Spleen (tissue), 11 donors: ENCODE measurements around the gene GRK5. TPM values are rescaled to one million over a fixed set of nuclear protein-coding genes. Genes with fewer than 3 reads are reported as not detected.

Source experiments
- DNase-seq: peaks from one replicate; pipeline ENCODE4 v3.0.0-alpha.2; 2020
- H3K27ac ChIP-seq, 8 donors: fragments of 200-600 bp; sonication (generic) in 7 of 8; 1 replicate in 4 of 8; 2 replicates in 4 of 8; pipeline versions ENCODE4 v1.5.0 to v1.8.0; 2016 to 2021; ENCODE audit warnings: inconsistent platforms in 4 of 8, mild to moderate bottlenecking in 4 of 8, moderate library complexity in 1 of 8
- H3K27me3 ChIP-seq, 7 donors: fragments of 200-600 bp; sonication (generic) in 6 of 7; replicated peaks in 1 of 7; 1 replicate in 4 of 7; 2 replicates in 3 of 7; pipeline versions ENCODE4 v1.5.0 to v1.8.0; 2016 to 2021; ENCODE audit warnings: inconsistent platforms in 3 of 7, mild to moderate bottlenecking in 1 of 7
- H3K36me3 ChIP-seq, 6 donors: fragments of 200-600 bp; sonication (generic) in 5 of 6; 1 replicate in 4 of 6; 2 replicates in 2 of 6; pipeline versions ENCODE4 v1.5.0 to v1.8.0; 2016 to 2021; ENCODE audit warnings: inconsistent platforms in 2 of 6
- H3K4me1 ChIP-seq, 6 donors: fragments of 200-600 bp; sonication (generic) in 5 of 6; 1 replicate in 3 of 6; 2 replicates in 3 of 6; pipeline versions ENCODE4 v1.5.0 to v1.8.0; 2016 to 2021; ENCODE audit warnings: inconsistent platforms in 3 of 6
- H3K4me3 ChIP-seq, 8 donors: fragments of 200-600 bp; sonication (generic) in 7 of 8; 1 replicate in 4 of 8; 2 replicates in 4 of 8; pipeline versions ENCODE4 v1.5.0 to v1.8.0; 2016 to 2021; ENCODE audit warnings: inconsistent platforms in 4 of 8, mild to moderate bottlenecking in 4 of 8, moderate library complexity in 2 of 8
- H3K9me3 ChIP-seq, 8 donors: fragments of 200-600 bp; sonication (generic) in 7 of 8; 1 replicate in 4 of 8; 2 replicates in 4 of 8; pipeline versions ENCODE4 v1.5.0 to v1.8.0; 2016 to 2021; ENCODE audit warnings: inconsistent platforms in 4 of 8
- CTCF ChIP-seq, 11 experiments: fragments of 200-600 bp in 7 of 11; fragments of 450-650 bp in 4 of 11; sonication (generic) in 4 of 11; IDR thresholded peaks in 8 of 11; conservative IDR thresholded peaks in 3 of 11; 1 replicate in 7 of 11; 2 replicates in 4 of 11; pipeline versions ENCODE4 v1.4.0 to v1.8.0; 2016 to 2021; ENCODE audit warnings: antibody characterized with exemption in 11 of 11, inconsistent platforms in 4 of 11, mild to moderate bottlenecking in 1 of 11
- POLR2A ChIP-seq, 3 donors: fragments of 450-650 bp; IDR thresholded peaks; one replicate each; pipeline ENCODE4 v1.5.1; 2017; ENCODE audit warnings: antibody characterized with exemption in 3 of 3, mild to moderate bottlenecking in 1 of 3
- POLR2AphosphoS5 ChIP-seq, 3 donors: sonication (generic); formaldehyde crosslinking; IDR thresholded peaks; one replicate each; pipeline ENCODE4 v1.5.1; 2017; ENCODE audit warnings: antibody characterized with exemption in 3 of 3
- WGBS, 5 donors: extraction: QIAGEN DNeasy Blood & Tissue Kit in 3 of 5; methylation state at CpG; one replicate each; pipeline versions ENCODE4 v1.1.5 to v1.1.7; 2013 to 2018; 5-methylcytosine and 5-hydroxymethylcytosine counted together
- intact Hi-C: fragments of 100-400 bp; cut with DNase I; formaldehyde crosslinking; loops from one replicate; pipeline ENCODE4 v1.15.0; 2023; ENCODE audit warnings: low total_unique reads
- polyA plus RNA-seq, 3 donors: library from polyadenylated mRNA; stranded (reverse); fragments of 200-250 nt; gene quantifications; one replicate each; pipeline ENCODE4 v1.2.1, GENCODE V29; 2013
- total RNA-seq, 7 donors: library from RNA; depleted of rRNA in 3 of 7; stranded (reverse); fragments of >200 nt in 3 of 7; fragmentation: NEBNext Ultra II Directional in 4 of 7; extraction: Animal tissue kit (Norgen Biotek cat#: 25700) in 4 of 7; gene quantifications; one replicate each; pipeline versions ENCODE4 v1.1.0 to v1.2.1, GENCODE V29; 2016 to 2021
- donor health status: healthy with polysubstance abuse.
- donor health status: DM: no; HTN: no; CAD: no; lungs with moderate emphysema.
- donor health status: DM: no; HTN: no; CAD: no.
- donor health status: Bipolar disorder and iron deficiency.
- donor health status: healthy.
- donor health status: DM: no; HTN: no; CAD: no.
- donor health status: DM: yes; HTN: yes; CAD: no.

GRK5 gene
- total and polyA plus RNA-seq, 10 donors = 15.5 to 85.2 (median 52.1) TPM

GRCh38 chr10:119377451-119377957 lies 170.1 kb downstream of the GRK5 start:
- TF ChIP-seq CTCF (IDR thresholded peaks at IDR 0.05 in 8 of 11, conservative IDR thresholded peaks at IDR 0.05 in 3 of 11) (no peak), POLR2AphosphoS5 (IDR thresholded peaks at IDR 0.05) (no peak), POLR2A (IDR thresholded peaks at IDR 0.05) (no peak)
- peaks cover 0 to 26% (median 13%) of the 10 kb centered on the region in 6 donors for H3K36me3 ChIP-seq
- WGBS, 5 donors = 72 to 86% (median 78%) methylated on average over 4 of the region's 4 CpGs
- H3K27ac ChIP-seq = peak overlapping the region in 1 of 8 donors; percentile 48
- no peak for DNase-seq
- no peaks in the 10 kb centered on the region for H3K27me3 ChIP-seq
- intact Hi-C loops = no loop called here
- peaks cover 4 to 60% (median 28%) of the 10 kb centered on the region in 6 donors for H3K4me1 ChIP-seq
- no peaks in the 10 kb centered on the region for H3K9me3 ChIP-seq
- no peak overlapping the region for H3K4me3 ChIP-seq

- peaks cover 0 to 32% (median 13%) of the 10 kb centered on the region in 6 donors for H3K36me3 ChIP-seq
- intact Hi-C loops = no loop called here
- H3K4me1 ChIP-seq = peaks cover 4 to 61% (median 30%) of the 10 kb centered on the region in 6 donors
- DNase-seq = peak; percentile 70
- TF ChIP-seq CTCF (IDR thresholded peaks at IDR 0.05 in 8 of 11, conservative IDR thresholded peaks at IDR 0.05 in 3 of 11) (no peak), POLR2AphosphoS5 (IDR thresholded peaks at IDR 0.05) (peak in 1 of 3 donors; percentile 29)
- H3K4me3 ChIP-seq = no peak overlapping the region
- H3K9me3 ChIP-seq = no peaks in the 10 kb centered on the region
- 87 to 93% (median 91%) methylated on average over 27 to 29 of the region's 29 CpGs for WGBS, 5 donors
- no peaks in the 10 kb centered on the region for H3K27me3 ChIP-seq
- H3K27ac ChIP-seq = peak overlapping the region in 2 of 8 donors; percentile 28 to 48
Measured at GRCh38 chr10:119377958-119378736, 170.8 kb downstream of the GRK5 start.

- TF ChIP-seq POLR2A (IDR thresholded peaks at IDR 0.05) (no peak), CTCF (IDR thresholded peaks at IDR 0.05 in 8 of 11, conservative IDR thresholded peaks at IDR 0.05 in 3 of 11) (no peak), POLR2AphosphoS5 (IDR thresholded peaks at IDR 0.05) (no peak)
- H3K27ac ChIP-seq = peak overlapping the region in 3 of 8 donors; percentile 6 to 48 (median 28)
- no peaks in the 10 kb centered on the region for H3K27me3 ChIP-seq
- WGBS, 5 donors = 91 to 96% (median 96%) methylated on average over 8 of the region's 8 CpGs
- H3K36me3 ChIP-seq = peaks cover 0 to 36% (median 13%) of the 10 kb centered on the region in 6 donors
- peaks cover 2 to 65% (median 30%) of the 10 kb centered on the region in 6 donors for H3K4me1 ChIP-seq
- H3K4me3 ChIP-seq = no peak overlapping the region
- H3K9me3 ChIP-seq = no peaks in the 10 kb centered on the region
- peak; percentile 32 for DNase-seq
- intact Hi-C loops = no loop called here
Measured at GRCh38 chr10:119378737-119379067, 171.3 kb downstream of the GRK5 start.

- Histone ChIP-seq H3K4me1 (peaks cover 0 to 58% (median 26%) of the 10 kb centered on the region in 6 donors), H3K9me3 (no peaks in the 10 kb centered on the region), H3K27ac (peak overlapping the region in 3 of 8 donors; percentile 6 to 48 (median 28)), H3K4me3 (no peak overlapping the region), H3K36me3 (peaks cover 0 to 45% (median 13%) of the 10 kb centered on the region in 6 donors), H3K27me3 (no peaks in the 10 kb centered on the region)
- DNase-seq = peak; percentile 27
- TF ChIP-seq POLR2A (IDR thresholded peaks at IDR 0.05) (no peak), CTCF (IDR thresholded peaks at IDR 0.05 in 8 of 11, conservative IDR thresholded peaks at IDR 0.05 in 3 of 11) (no peak), POLR2AphosphoS5 (IDR thresholded peaks at IDR 0.05) (no peak)
- WGBS, 5 donors = 81 to 94% (median 87%) methylated on average over 10 of the region's 10 CpGs
- intact Hi-C loops = no loop called here
Measured at GRCh38 chr10:119379466-119380071, 172.2 kb downstream of the GRK5 start.
